ENCODE data around the gene RHEX. TPM values are rescaled to one million over a fixed set of nuclear protein-coding genes. Genes with fewer than 3 reads are reported as not detected.
"Not testable (repeated sequence)": the region's sequence is repeated elsewhere in the genome, so short reads cannot be mapped to it uniquely, and the experiment has no call there.

Gene RHEX
- total RNA-seq: 17.3 TPM
- long read RNA-seq, partial matches to known transcripts: 0 of 1 reads
- long read RNA-seq, other reads (novel, unspliced or antisense): 1 of 1 reads

- H3K27me3 ChIP-seq; DNase-seq; H3K4me1 ChIP-seq; H3K9me3 ChIP-seq; H3K4me3 ChIP-seq; H3K36me3 ChIP-seq; intact Hi-C loops (cut with DNase I); H3K27ac ChIP-seq; ATAC-seq: not testable (repeated sequence)
These were observed at the start of gene RHEX for GRCh38 chr1:206052919-206053610. Gene RHEX, plus strand, starts transcription at chr1:206053173. Its CDS starts 44,656 bp downstream, at chr1:206097829.

GRCh38 chr1:206003854-206004800, 48.8 kb upstream of the RHEX start:
- Histone ChIP-seq H3K4me1 (peaks cover 19% of the 10 kb centered on the region), H3K27me3 (no peaks in the 10 kb centered on the region), H3K9me3 (no peaks in the 10 kb centered on the region), H3K36me3 (no peaks in the 10 kb centered on the region), H3K27ac (no peak overlapping the region), H3K4me3 (no peak overlapping the region)
- DNase-seq: no peak
- ATAC-seq: no peak
- intact Hi-C loops (cut with DNase I): no loop called here
- TF ChIP-seq CTCF (IDR thresholded peaks at IDR 0.05): no peak

GRCh38 chr1:206004826-206005225, 48.1 kb upstream of the RHEX start:
- no peak for TF ChIP-seq CTCF (IDR thresholded peaks at IDR 0.05)
- H3K4me3 ChIP-seq: no peak overlapping the region
- ATAC-seq (no peak), DNase-seq (no peak)
- peaks cover 19% of the 10 kb centered on the region for H3K4me1 ChIP-seq
- intact Hi-C loops (cut with DNase I): no loop called here
- H3K27me3 ChIP-seq: no peaks in the 10 kb centered on the region
- no peaks in the 10 kb centered on the region for H3K9me3 ChIP-seq
- H3K36me3 ChIP-seq: no peaks in the 10 kb centered on the region
- no peak overlapping the region for H3K27ac ChIP-seq

- no peaks in the 10 kb centered on the region for H3K27me3 ChIP-seq
- no peaks in the 10 kb centered on the region for H3K9me3 ChIP-seq
- no peak overlapping the region for H3K4me3 ChIP-seq
- TF ChIP-seq CTCF (IDR thresholded peaks at IDR 0.05): no peak
- no peaks in the 10 kb centered on the region for H3K36me3 ChIP-seq
- DNase-seq (no peak), ATAC-seq (no peak)
- peaks cover 19% of the 10 kb centered on the region for H3K4me1 ChIP-seq
- intact Hi-C loops (cut with DNase I): no loop called here
- no peak overlapping the region for H3K27ac ChIP-seq
These were observed 47.7 kb upstream of the RHEX start for GRCh38 chr1:206005234-206005633.

GRCh38 chr1:206005778-206006180, 47.2 kb upstream of the RHEX start:
- no peak for TF ChIP-seq CTCF (IDR thresholded peaks at IDR 0.05)
- ATAC-seq: peak; percentile 33
- no peak for DNase-seq
- H3K9me3 ChIP-seq: no peaks in the 10 kb centered on the region
- H3K4me1 ChIP-seq: peaks cover 18% of the 10 kb centered on the region
- no peak overlapping the region for H3K4me3 ChIP-seq
- intact Hi-C loops (cut with DNase I): no loop called here
- no peak overlapping the region for H3K27ac ChIP-seq
- no peaks in the 10 kb centered on the region for H3K36me3 ChIP-seq
- no peaks in the 10 kb centered on the region for H3K27me3 ChIP-seq

GRCh38 chr1:206006946-206007345, 46.0 kb upstream of the RHEX start:
- no peak for ATAC-seq
- no peaks in the 10 kb centered on the region for H3K9me3 ChIP-seq
- peaks cover 10% of the 10 kb centered on the region for H3K4me1 ChIP-seq
- no peaks in the 10 kb centered on the region for H3K36me3 ChIP-seq
- no peak for DNase-seq
- no peak overlapping the region for H3K4me3 ChIP-seq
- no peak for TF ChIP-seq CTCF (IDR thresholded peaks at IDR 0.05)
- intact Hi-C loops (cut with DNase I): no loop called here
- H3K27ac ChIP-seq: no peak overlapping the region
- no peaks in the 10 kb centered on the region for H3K27me3 ChIP-seq

All from upper lobe of right lung (tissue), 1 donor.